ENCODE measurements around the gene BMPR1A. TPM values are rescaled to one million over a fixed set of nuclear protein-coding genes. Genes with fewer than 3 reads are reported as not detected.

BMPR1A gene
- total and polyA plus RNA-seq, 2 of the 13 experiments (the other 11 are each of a cell fraction or from before 2014, with no cell fraction given) = 17.8 to 44.2 TPM

- TF ChIP-seq ATF2 (CRISPR knock-in tag; IDR thresholded peaks at IDR 0.05) (0 out of 2 replicates have a peak, but pooled peaks have one; percentile 46), ZNF615 (CRISPR knock-in tag; IDR thresholded peaks at IDR 0.05; ENCODE audit: borderline replicate concordance) (no peak), MXI1 (IDR thresholded peaks at IDR 0.05; ENCODE audit: borderline replicate concordance, low read depth, low read length) (peak; percentile 36; the same call in 1 of the 3 replicates), TAF1 (CRISPR knock-in tag; IDR thresholded peaks at IDR 0.05) (peak; percentile 53; the same call in 1 of the 2 replicates), ESRRA (CRISPR knock-in tag; IDR thresholded peaks at IDR 0.05; ENCODE audit: low read depth) (peak; percentile 53; the same call in 1 of the 2 replicates), ZBTB25 (CRISPR knock-in tag; IDR thresholded peaks at IDR 0.05) (0 out of 2 replicates have a peak, but pooled peaks have one; percentile 40), BRCA1 (CRISPR knock-in tag; IDR thresholded peaks at IDR 0.05) (no peak), AGO2 (optimal IDR thresholded peaks at IDR 0.05; ENCODE audit: low read depth, low read length) (no peak), ZNF333 (CRISPR knock-in tag; IDR thresholded peaks at IDR 0.05; ENCODE audit: borderline replicate concordance) (peak; percentile 81; the same call in 1 of the 2 replicates)
Measured at GRCh38 chr10:86710987-86711512, 45.4 kb upstream of the BMPR1A start (continued).

All from HepG2 (cell line).